ENCODE data around the gene CD63. TPM values are rescaled to one million over a fixed set of nuclear protein-coding genes. Genes with fewer than 3 reads are reported as not detected.
A peak's percentile ranks its signal among the peaks of the same experiment; 100 is the strongest.

CD63 gene
- total RNA-seq, 1 experiment from 2014 or later, result 581 TPM

GRCh38 chr12:55726971-55727370, 1.8 kb downstream of the CD63 start:
- H3K27me3 ChIP-seq (ENCODE audit: insufficient read depth, low read length), result no peaks in the 10 kb centered on the region
- no peak overlapping the region for H3K23ac ChIP-seq (ENCODE audit: insufficient read length, low read depth, low read length)
- H3K23me2 ChIP-seq (ENCODE audit: insufficient read length, low read depth, low read length, poor library complexity, severe bottlenecking), result peaks cover 14% of the 10 kb centered on the region
- H3K14ac ChIP-seq (ENCODE audit: insufficient read depth, low read length), result no peak overlapping the region; the same call in 1 of the 2 replicates
- no peak for TF ChIP-seq CTCF (conservative IDR thresholded peaks at IDR 0.05)
- H2BK20ac ChIP-seq (ENCODE audit: low read depth, low read length, poor library complexity, severe bottlenecking), result no peak overlapping the region
- peak overlapping the region; percentile 83 for H3K4me2 ChIP-seq (ENCODE audit: insufficient read depth, insufficient read length, low read length)
- no peak overlapping the region for H3K4ac ChIP-seq (ENCODE audit: low read depth, low read length)
- H3K4me3 Mint-ChIP-seq, result peak overlapping the region; percentile 89 to 93
- no peaks in the 10 kb centered on the region; a peak in 1 of 5 replicates for H3K9me3 Mint-ChIP-seq
- no peak overlapping the region for H2BK15ac ChIP-seq (ENCODE audit: low read depth, low read length)
- H3K79me1 ChIP-seq (ENCODE audit: insufficient read depth, low read depth, low read length, poor library complexity, severe bottlenecking), result peaks cover 7% of the 10 kb centered on the region
- H3K9ac ChIP-seq (ENCODE audit: extremely low read depth, insufficient read length, low read length), result no peak overlapping the region
- no peak overlapping the region for H4K91ac ChIP-seq (ENCODE audit: insufficient read length, low read depth, low read length)
- no peak overlapping the region for H3T11ph ChIP-seq (ENCODE audit: low read length)
- no peaks in the 10 kb centered on the region; the same call in 1 of the 2 replicates for H3K27me3 Mint-ChIP-seq (ENCODE audit: low read depth)
- peak; percentile 38 for DNase-seq
- no peak overlapping the region for H2AFZ ChIP-seq (ENCODE audit: low read length)
- no peak overlapping the region for H2BK5ac ChIP-seq (ENCODE audit: insufficient read length, low read length)
- no CpG with 5 or more reads among the region's 10 CpGs for WGBS (ENCODE audit: extremely low coverage, insufficient read length, low lambda C conversion rate)
- H3K27ac ChIP-seq (ENCODE audit: insufficient read length, low read depth, low read length), result no peak overlapping the region
- peaks cover 33 to 38% of the 10 kb centered on the region in 2 experiments for H3K4me1 Mint-ChIP-seq
- peak overlapping the region in 2 of 3 experiments; percentile 51 to 80; a peak in 1 of 7 replicates for H3K27ac Mint-ChIP-seq
- H4K5ac ChIP-seq (ENCODE audit: insufficient read length, low read depth, low read length), result no peak overlapping the region
- no peak overlapping the region for H2BK12ac ChIP-seq (ENCODE audit: insufficient read length, low read depth, low read length)
- H3K36me3 Mint-ChIP-seq (ENCODE audit: insufficient read depth in 1 of 3, low read depth in 3 of 3), result peaks cover 21 to 46% (median 46%) of the 10 kb centered on the region in 3 experiments; a peak in 6 of 7 replicates
- no peak overlapping the region for H2AK5ac ChIP-seq (ENCODE audit: insufficient read length, low read length)
- H2BK120ac ChIP-seq (ENCODE audit: low read depth, low read length, poor library complexity, severe bottlenecking), result no peak overlapping the region
- H3K56ac ChIP-seq (ENCODE audit: insufficient read length, low read depth, low read length), result no peak overlapping the region
- no peaks in the 10 kb centered on the region for H3K9me3 ChIP-seq (ENCODE audit: control insufficient read depth, low read depth, low read length)
- H3K79me2 ChIP-seq (ENCODE audit: insufficient read depth, low read length), result peaks cover 7% of the 10 kb centered on the region; the same call in 1 of the 2 replicates
- H4K8ac ChIP-seq (replicated peaks; ENCODE audit: insufficient read length, low read depth, low read length), result no peak overlapping the region
- no peaks in the 10 kb centered on the region for H4K20me1 ChIP-seq (ENCODE audit: control insufficient read depth, insufficient read depth, insufficient read length)
- H3K4me1 ChIP-seq (ENCODE audit: insufficient read depth, low read length), result peaks cover 3% of the 10 kb centered on the region; the same call in 1 of the 2 replicates
- no peak overlapping the region for H3K18ac ChIP-seq (ENCODE audit: insufficient read length, low read depth, low read length)

Measured in H9 (cell line).